ENCODE results near the gene C1QTNF7.

- no peak for TF ChIP-seq CTCF (IDR thresholded peaks at IDR 0.05; ENCODE audit: borderline replicate concordance, extremely low read depth, low read length, poor library complexity, severe bottlenecking)
- no peak for TF ChIP-seq EZH2 (IDR thresholded peaks at IDR 0.05; ENCODE audit: borderline replicate concordance, low read depth, low read length, severe bottlenecking)
Observed at GRCh38 chr4:15469402-15470127, 41.7 kb downstream of the C1QTNF7 start, which contains the start of gene CC2D2A.

Measured in DND-41 (cell line).